Astrocyte (in vitro differentiated cells and primary cell): ENCODE measurements around the gene CCL11. TPM values are rescaled to one million over a fixed set of nuclear protein-coding genes. Genes with fewer than 3 reads are reported as not detected.

Experiments
- DNase-seq: peaks from one replicate; pipeline ENCODE4 v3.0.0-alpha.2; 2010; ENCODE audit warnings: low read depth
- FAIRE-seq: peaks from 2 replicates; lab custom pipeline; 2011; peaks lifted over from hg19 to GRCh38; lab: Jason Lieb, UNC
- H2AFZ ChIP-seq: 2 replicates; pipeline ENCODE4 v1.6.0; 2012; ENCODE audit warnings: low read depth, low read length, inconsistent platforms
- H3K27ac ChIP-seq: 2 replicates; pipeline ENCODE4 v1.5.1; 2011; ENCODE audit warnings: low read depth, low read length, inconsistent platforms
- H3K27me3 ChIP-seq: 2 replicates; pipeline ENCODE4 v1.6.0; 2011; ENCODE audit warnings: low read length, inconsistent platforms; ENCODE audit not compliant: insufficient read depth
- H3K36me3 ChIP-seq: 2 replicates; pipeline ENCODE4 v1.5.1; 2011; ENCODE audit warnings: low read length, inconsistent platforms; ENCODE audit not compliant: insufficient read depth
- H3K4me1 ChIP-seq: 2 replicates; pipeline ENCODE4 v1.5.1; 2011; ENCODE audit warnings: low read length, inconsistent platforms; ENCODE audit not compliant: insufficient read depth
- H3K4me2 ChIP-seq: 2 replicates; pipeline ENCODE4 v1.6.0; 2012; ENCODE audit warnings: low read length, inconsistent platforms
- H3K4me3 ChIP-seq: 2 replicates; pipeline ENCODE4 v1.5.1; 2011; ENCODE audit warnings: low read depth, mild to moderate bottlenecking, low read length, inconsistent platforms; ENCODE audit not compliant: insufficient read depth
- H3K79me2 ChIP-seq: 2 replicates; pipeline ENCODE4 v1.6.0; 2012; ENCODE audit warnings: mild to moderate bottlenecking, low read length, inconsistent platforms; ENCODE audit not compliant: insufficient read depth
- H3K9ac ChIP-seq: 2 replicates; pipeline ENCODE4 v1.6.0; 2012; ENCODE audit warnings: mild to moderate bottlenecking, low read length, inconsistent platforms
- H3K9me3 ChIP-seq: 2 replicates; pipeline ENCODE4 v1.5.1; 2012; ENCODE audit warnings: low read depth, mild to moderate bottlenecking, low read length, inconsistent platforms; ENCODE audit not compliant: insufficient read depth
- H4K20me1 ChIP-seq: 2 replicates; pipeline ENCODE4 v1.6.0; 2012; ENCODE audit warnings: low read length, inconsistent platforms; ENCODE audit not compliant: insufficient read depth
- H3K27ac Mint-ChIP-seq: one replicate; pipeline ENCODE4 v1.8.0; 2021; ENCODE audit warnings: mild to moderate bottlenecking, mixed read lengths; ENCODE audit not compliant: unreplicated experiment
- H3K27me3 Mint-ChIP-seq: one replicate; pipeline ENCODE4 v1.8.0; 2021; ENCODE audit warnings: low read depth, mixed read lengths; ENCODE audit not compliant: unreplicated experiment
- H3K36me3 Mint-ChIP-seq: one replicate; pipeline ENCODE4 v1.8.0; 2021; ENCODE audit warnings: low read depth, mixed read lengths; ENCODE audit not compliant: unreplicated experiment
- H3K4me1 Mint-ChIP-seq: one replicate; pipeline ENCODE4 v1.8.0; 2021; ENCODE audit warnings: low read depth, mixed read lengths; ENCODE audit not compliant: unreplicated experiment
- H3K4me3 Mint-ChIP-seq: one replicate; pipeline ENCODE4 v1.8.0; 2021; ENCODE audit warnings: mild to moderate bottlenecking, moderate library complexity, mixed read lengths; ENCODE audit not compliant: unreplicated experiment
- H3K9me3 Mint-ChIP-seq: one replicate; pipeline ENCODE4 v1.8.0; 2021; ENCODE audit warnings: mild to moderate bottlenecking, mixed read lengths; ENCODE audit not compliant: unreplicated experiment
- EZH2 ChIP-seq: IDR thresholded peaks from 2 replicates; pipeline ENCODE4 v1.6.1; 2012; ENCODE audit warnings: mild to moderate bottlenecking, low read length, inconsistent platforms; ENCODE audit not compliant: insufficient read depth
- total RNA-seq: library from RNA; stranded (reverse); gene quantifications from 2 replicates; pipeline ENCODE4 v1.2.1, GENCODE V29; 2021
- TF ChIP-seq, protein P1 (sequence below): IDR thresholded peaks from 2 replicates; pipeline ENCODE4 v1.5.1; 2011; ENCODE audit warnings: low read depth, mild to moderate bottlenecking, inconsistent platforms, low read length, moderate library complexity; ENCODE audit not compliant: insufficient read depth

The CCL11 gene
- total RNA-seq, 1 donor from 2014 or later: not detected

DNA sequence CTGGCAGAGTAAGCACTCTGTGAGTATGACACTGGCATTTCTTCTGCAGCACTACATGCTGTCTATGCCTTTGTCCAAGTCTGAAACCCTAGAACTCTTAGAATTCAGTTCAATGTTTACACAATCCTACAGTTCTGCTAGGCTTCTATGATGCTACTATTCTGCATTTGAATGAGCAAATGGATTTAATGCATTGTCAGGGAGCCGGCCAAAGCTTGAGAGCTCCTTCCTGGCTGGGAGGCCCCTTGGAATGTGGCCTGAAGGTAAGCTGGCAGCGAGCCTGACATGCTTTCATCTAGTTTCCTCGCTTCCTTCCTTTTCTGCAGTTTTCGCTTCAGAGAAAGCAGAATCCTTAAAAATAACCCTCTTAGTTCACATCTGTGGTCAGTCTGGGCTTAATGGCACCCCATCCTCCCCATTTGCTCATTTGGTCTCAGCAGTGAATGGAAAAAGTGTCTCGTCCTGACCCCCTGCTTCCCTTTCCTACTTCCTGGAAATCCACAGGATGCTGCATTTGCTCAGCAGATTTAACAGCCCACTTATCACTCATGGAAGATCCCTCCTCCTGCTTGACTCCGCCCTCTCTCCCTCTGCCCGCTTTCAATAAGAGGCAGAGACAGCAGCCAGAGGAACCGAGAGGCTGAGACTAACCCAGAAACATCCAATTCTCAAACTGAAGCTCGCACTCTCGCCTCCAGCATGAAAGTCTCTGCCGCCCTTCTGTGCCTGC, 30.7 kb upstream of the CCL11 start, which contains the start of gene CCL2:
TSS of gene CCL2 (plus strand) at position 635 of the 730 bp plus-strand sequence. CDS start at position 700, 65 bp downstream.
- Mint-ChIP-seq H3K4me3 (peak within 1 kb of the TSS; percentile 80), H3K27me3 (no peaks in the 10 kb centered on the region), H3K36me3 (no peaks in the 10 kb centered on the region), H3K9me3 (peaks cover 3% of the 10 kb centered on the region), H3K4me1 (peaks cover 58% of the 10 kb centered on the region), H3K27ac (peak within 1 kb of the TSS; percentile 93)
- peak within 1 kb of the TSS; percentile 88 for H3K9ac ChIP-seq
- H3K27ac ChIP-seq: peak within 1 kb of the TSS; percentile 97
- peaks cover 13% of the 10 kb centered on the region for H3K79me2 ChIP-seq
- H3K4me1 ChIP-seq: peaks cover 76% of the 10 kb centered on the region
- no peaks in the 10 kb centered on the region for H3K27me3 ChIP-seq
- FAIRE-seq: no peak
- H3K4me3 ChIP-seq: peak within 1 kb of the TSS; percentile 73
- peak within 1 kb of the TSS; percentile 36 for H2AFZ ChIP-seq
- TF ChIP-seq EZH2: no peak
- TF ChIP-seq, protein P1, sequence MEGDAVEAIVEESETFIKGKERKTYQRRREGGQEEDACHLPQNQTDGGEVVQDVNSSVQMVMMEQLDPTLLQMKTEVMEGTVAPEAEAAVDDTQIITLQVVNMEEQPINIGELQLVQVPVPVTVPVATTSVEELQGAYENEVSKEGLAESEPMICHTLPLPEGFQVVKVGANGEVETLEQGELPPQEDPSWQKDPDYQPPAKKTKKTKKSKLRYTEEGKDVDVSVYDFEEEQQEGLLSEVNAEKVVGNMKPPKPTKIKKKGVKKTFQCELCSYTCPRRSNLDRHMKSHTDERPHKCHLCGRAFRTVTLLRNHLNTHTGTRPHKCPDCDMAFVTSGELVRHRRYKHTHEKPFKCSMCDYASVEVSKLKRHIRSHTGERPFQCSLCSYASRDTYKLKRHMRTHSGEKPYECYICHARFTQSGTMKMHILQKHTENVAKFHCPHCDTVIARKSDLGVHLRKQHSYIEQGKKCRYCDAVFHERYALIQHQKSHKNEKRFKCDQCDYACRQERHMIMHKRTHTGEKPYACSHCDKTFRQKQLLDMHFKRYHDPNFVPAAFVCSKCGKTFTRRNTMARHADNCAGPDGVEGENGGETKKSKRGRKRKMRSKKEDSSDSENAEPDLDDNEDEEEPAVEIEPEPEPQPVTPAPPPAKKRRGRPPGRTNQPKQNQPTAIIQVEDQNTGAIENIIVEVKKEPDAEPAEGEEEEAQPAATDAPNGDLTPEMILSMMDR: no peak
- peak; percentile 86 for DNase-seq
- no peaks in the 10 kb centered on the region for H3K9me3 ChIP-seq
- H3K36me3 ChIP-seq: no peaks in the 10 kb centered on the region
- H4K20me1 ChIP-seq: no peaks in the 10 kb centered on the region
- H3K4me2 ChIP-seq: peak within 1 kb of the TSS; percentile 90

DNA sequence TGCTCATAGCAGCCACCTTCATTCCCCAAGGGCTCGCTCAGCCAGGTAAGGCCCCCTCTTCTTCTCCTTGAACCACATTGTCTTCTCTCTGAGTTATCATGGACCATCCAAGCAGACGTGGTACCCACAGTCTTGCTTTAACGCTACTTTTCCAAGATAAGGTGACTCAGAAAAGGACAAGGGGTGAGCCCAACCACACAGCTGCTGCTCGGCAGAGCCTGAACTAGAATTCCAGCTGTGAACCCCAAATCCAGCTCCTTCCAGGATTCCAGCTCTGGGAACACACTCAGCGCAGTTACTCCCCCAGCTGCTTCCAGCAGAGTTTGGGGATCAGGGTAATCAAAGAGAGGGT, 30.2 kb upstream of the CCL11 start:
- DNase-seq (no peak), FAIRE-seq (no peak)
- H3K9ac ChIP-seq: peak overlapping the region; percentile 88
- H3K9me3 Mint-ChIP-seq: peaks cover 3% of the 10 kb centered on the region
- peak overlapping the region; percentile 73 for H3K4me3 ChIP-seq
- peak overlapping the region; percentile 97 for H3K27ac ChIP-seq
- H3K27me3 ChIP-seq: no peaks in the 10 kb centered on the region
- H3K4me1 ChIP-seq: peaks cover 70% of the 10 kb centered on the region
- peak overlapping the region; percentile 80 for H3K4me3 Mint-ChIP-seq
- no peaks in the 10 kb centered on the region for H3K36me3 Mint-ChIP-seq
- no peaks in the 10 kb centered on the region for H3K27me3 Mint-ChIP-seq
- H3K4me2 ChIP-seq: peak overlapping the region; percentile 90
- peak overlapping the region; percentile 36 for H2AFZ ChIP-seq
- H3K36me3 ChIP-seq: no peaks in the 10 kb centered on the region
- H4K20me1 ChIP-seq: no peaks in the 10 kb centered on the region
- H3K9me3 ChIP-seq: no peaks in the 10 kb centered on the region
- TF ChIP-seq, protein P1: no peak
- no peak for TF ChIP-seq EZH2
- H3K4me1 Mint-ChIP-seq: peaks cover 58% of the 10 kb centered on the region
- peak overlapping the region; percentile 93 for H3K27ac Mint-ChIP-seq
- H3K79me2 ChIP-seq: peaks cover 13% of the 10 kb centered on the region

DNA sequence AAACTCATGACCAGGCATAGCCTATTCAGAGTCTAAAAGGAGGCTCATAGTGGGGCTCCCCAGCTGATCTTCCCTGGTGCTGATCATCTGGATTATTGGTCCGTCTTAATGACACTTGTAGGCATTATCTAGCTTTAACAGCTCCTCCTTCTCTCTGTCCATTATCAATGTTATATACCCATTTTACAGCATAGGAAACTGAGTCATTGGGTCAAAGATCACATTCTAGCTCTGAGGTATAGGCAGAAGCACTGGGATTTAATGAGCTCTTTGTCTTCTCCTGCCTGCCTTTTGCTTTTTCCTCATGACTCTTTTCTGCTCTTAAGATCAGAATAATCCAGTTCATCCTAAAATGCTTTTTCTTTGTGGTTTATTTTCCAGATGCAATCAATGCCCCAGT, 29.7 kb upstream of the CCL11 start:
- Histone ChIP-seq H4K20me1 (no peaks in the 10 kb centered on the region), H3K4me2 (peak overlapping the region; percentile 90), H2AFZ (no peak overlapping the region), H3K4me3 (peak overlapping the region; percentile 73), H3K27ac (peak overlapping the region; percentile 97), H3K27me3 (no peaks in the 10 kb centered on the region), H3K4me1 (peaks cover 65% of the 10 kb centered on the region), H3K9me3 (no peaks in the 10 kb centered on the region), H3K36me3 (no peaks in the 10 kb centered on the region), H3K79me2 (peaks cover 13% of the 10 kb centered on the region), H3K9ac (peak overlapping the region; percentile 88)
- DNase-seq (no peak), FAIRE-seq (no peak)
- Mint-ChIP-seq H3K36me3 (no peaks in the 10 kb centered on the region), H3K27ac (no peak overlapping the region), H3K27me3 (no peaks in the 10 kb centered on the region), H3K4me1 (peaks cover 53% of the 10 kb centered on the region), H3K4me3 (peak overlapping the region; percentile 80), H3K9me3 (peaks cover 3% of the 10 kb centered on the region)
- no peak for TF ChIP-seq EZH2
- TF ChIP-seq, protein P1: no peak
